HepG2 (cell line): ENCODE measurements around the gene PSMA7. TPM values are rescaled to one million over a fixed set of nuclear protein-coding genes. Genes with fewer than 3 reads are reported as not detected.

ENCODE experiments used
- CBX2 ChIP-seq, 2 experiments: fragments of 200-600 bp in 1 of 2; sonication (generic); formaldehyde crosslinking in 1 of 2; IDR thresholded peaks; 2 replicates each; pipeline versions ENCODE4 v1.7.0 to v1.8.1; 2018 to 2022; ENCODE audit warnings: low read depth in 2 of 2, low read length in 1 of 2, mild to moderate bottlenecking in 1 of 2, missing genetic modification reagents in 1 of 2
- CERS6 ChIP-seq: sonication (generic); formaldehyde crosslinking; IDR thresholded peaks from 2 replicates; pipeline ENCODE4 v1.5.0; 2020; ENCODE audit warnings: missing genetic modification reagents
- CREM ChIP-seq, 2 experiments: sonication (generic) in 1 of 2; formaldehyde crosslinking in 1 of 2; IDR thresholded peaks; 2 replicates each; pipeline versions ENCODE4 v1.4.0 to v1.6.1; 2016 to 2020; ENCODE audit warnings: antibody characterized with exemption in 1 of 2, mild to moderate bottlenecking in 1 of 2, missing genetic modification reagents in 1 of 2
- GPN1 ChIP-seq: sonication (generic); formaldehyde crosslinking; IDR thresholded peaks from 2 replicates; pipeline ENCODE4 v1.5.1; 2020; ENCODE audit warnings: missing genetic modification reagents, borderline replicate concordance
- HNRNPLL ChIP-seq: fragments of 200-400 bp; formaldehyde crosslinking; IDR thresholded peaks from 2 replicates; pipeline ENCODE4 v1.6.1; 2017; ENCODE audit warnings: mild to moderate bottlenecking, low read depth, low read length; ENCODE audit not compliant: poor library complexity, severe bottlenecking
- IRF2 ChIP-seq: IDR thresholded peaks from 2 replicates; pipeline ENCODE4 v1.6.1; 2018; ENCODE audit warnings: missing genetic modification reagents, missing compliant biosample characterization
- MATR3 ChIP-seq: sonication (generic); formaldehyde crosslinking; IDR thresholded peaks from 2 replicates; pipeline ENCODE4 v1.4.0; 2020; ENCODE audit warnings: missing genetic modification reagents
- MAX ChIP-seq: IDR thresholded peaks from 2 replicates; pipeline ENCODE4 v1.6.1; 2012; ENCODE audit warnings: inconsistent platforms
- MAZ ChIP-seq, 2 experiments: sonication (generic) in 1 of 2; formaldehyde crosslinking in 1 of 2; IDR thresholded peaks; 2 replicates each; pipeline versions ENCODE4 v1.5.0 to v1.6.1; 2012 to 2020; ENCODE audit warnings: low read depth in 2 of 2, mild to moderate bottlenecking in 2 of 2, borderline replicate concordance in 1 of 2, improper control_type of control experiment in 1 of 2, low read length in 1 of 2, missing genetic modification reagents in 1 of 2, moderate library complexity in 1 of 2
- MXD4 ChIP-seq: IDR thresholded peaks from 2 replicates; pipeline ENCODE4 v1.6.1; 2016; ENCODE audit warnings: mild to moderate bottlenecking, missing biosample characterization, missing genetic modification reagents
- MZF1 ChIP-seq: sonication (generic); formaldehyde crosslinking; IDR thresholded peaks from 2 replicates; pipeline ENCODE4 v1.8.1; 2023; ENCODE audit warnings: mild to moderate bottlenecking, missing genetic modification reagents, borderline replicate concordance
- NFATC3 ChIP-seq: sonication (generic); formaldehyde crosslinking; IDR thresholded peaks from 2 replicates; pipeline ENCODE4 v1.5.1; 2020; ENCODE audit warnings: mild to moderate bottlenecking, missing genetic modification reagents
- ONECUT2 ChIP-seq: sonication (generic); formaldehyde crosslinking; IDR thresholded peaks from 2 replicates; pipeline ENCODE4 v1.4.0; 2020; ENCODE audit warnings: missing genetic modification reagents
- POLR2AphosphoS5 ChIP-seq: IDR thresholded peaks from 2 replicates; pipeline ENCODE4 v1.6.1; 2012; ENCODE audit warnings: low read depth, low read length
- SALL2 ChIP-seq: sonication (generic); formaldehyde crosslinking; IDR thresholded peaks from 2 replicates; pipeline ENCODE4 v1.8.1; 2023; ENCODE audit warnings: mild to moderate bottlenecking, missing genetic modification reagents, inconsistent platforms
- SCMH1 ChIP-seq: sonication (generic); formaldehyde crosslinking; IDR thresholded peaks from 2 replicates; pipeline ENCODE4 v1.9.0; 2021; ENCODE audit warnings: missing genetic modification reagents, mild to moderate bottlenecking, borderline replicate concordance
- SIX1 ChIP-seq: sonication (generic); formaldehyde crosslinking; IDR thresholded peaks from 2 replicates; pipeline ENCODE4 v1.4.0; 2020; ENCODE audit warnings: missing genetic modification reagents, borderline replicate concordance
- TFDP2 ChIP-seq: sonication (generic); formaldehyde crosslinking; IDR thresholded peaks from 2 replicates; pipeline ENCODE4 v1.4.0; 2020; ENCODE audit warnings: missing genetic modification reagents
- ZKSCAN1 ChIP-seq: fragments of 150-350 bp; IDR thresholded peaks from 2 replicates; pipeline ENCODE4 v1.6.1; 2014; ENCODE audit warnings: low read length
- ZNF264 ChIP-seq: sonication (generic); formaldehyde crosslinking; IDR thresholded peaks from 2 replicates; pipeline ENCODE4 v1.4.0; 2020; ENCODE audit warnings: missing genetic modification reagents
- ZNF468 ChIP-seq: sonication (generic); formaldehyde crosslinking; IDR thresholded peaks from 2 replicates; pipeline ENCODE4 v1.8.0; 2022; ENCODE audit warnings: mild to moderate bottlenecking, moderate library complexity, missing genetic modification reagents
- ZNF558 ChIP-seq: sonication (generic); formaldehyde crosslinking; IDR thresholded peaks from 2 replicates; pipeline ENCODE4 v1.9.0; 2022; ENCODE audit warnings: mild to moderate bottlenecking, missing genetic modification reagents, borderline replicate concordance
- ZNF724P ChIP-seq: sonication (generic); formaldehyde crosslinking; IDR thresholded peaks from 2 replicates; pipeline ENCODE4 v1.8.0; 2022; ENCODE audit warnings: missing genetic modification reagents, borderline replicate concordance
- ZSCAN31 ChIP-seq: sonication (generic); formaldehyde crosslinking; IDR thresholded peaks from 2 replicates; pipeline ENCODE4 v1.5.0; 2020; ENCODE audit warnings: low read depth, mild to moderate bottlenecking, missing genetic modification reagents
- polyA plus RNA-seq, 8 experiments: library from polyadenylated mRNA; depleted of rRNA in 3 of 8; stranded (reverse) in 7 of 8; unstranded in 1 of 8; fragments of >200 nt; fragmentation: Illumina TruSeq in 4 of 8; extraction: Trizol in 4 of 8; gene quantifications; 2 replicates each; pipeline versions ENCODE4 v1.2.1 to v1.2.3, GENCODE V29; 2011 to 2016; ENCODE audit warnings: low read depth in 4 of 8, missing spikeins in 1 of 8, mixed read lengths in 1 of 8; ENCODE audit not compliant: insufficient read depth in 1 of 8
- total RNA-seq, 5 experiments: library from RNA; depleted of rRNA; stranded (reverse); fragments of >200 nt; fragmentation: Illumina TruSeq; extraction: Trizol; gene quantifications; 2 replicates each; pipeline ENCODE4 v1.2.3, GENCODE V29; 2016; ENCODE audit warnings: low read depth in 1 of 5
- TF ChIP-seq, protein P1 (sequence below), 2 experiments: sonication (generic) in 1 of 2; formaldehyde crosslinking in 1 of 2; IDR thresholded peaks; 2 replicates each; pipeline versions ENCODE4 v1.5.1 to v1.6.1; 2011 to 2020; ENCODE audit warnings: borderline replicate concordance in 1 of 2, low read depth in 1 of 2, low read length in 1 of 2, mild to moderate bottlenecking in 1 of 2, missing genetic modification reagents in 1 of 2, moderate library complexity in 1 of 2

PSMA7 gene
- total and polyA plus RNA-seq, 2 of the 13 experiments (the other 11 are each of a cell fraction or from before 2014, with no cell fraction given), result 531 to 631 TPM

- TF ChIP-seq MAX (no peak), ZNF724P (CRISPR knock-in tag) (no peak), ZNF468 (no peak), ZSCAN31 (CRISPR knock-in tag) (no peak), ZKSCAN1 (no peak), POLR2AphosphoS5 (no peak), MAZ (IDR thresholded peaks at IDR 0.05; ENCODE audit: borderline replicate concordance, low read depth, low read length) (no peak), MAZ (CRISPR knock-in tag; IDR thresholded peaks at IDR 0.05; ENCODE audit: low read depth) (no peak; the same call in 1 of the 2 replicates), NFATC3 (CRISPR knock-in tag) (no peak), MZF1 (CRISPR knock-in tag) (no peak), ZNF558 (CRISPR knock-in tag) (no peak), SALL2 (no peak), SCMH1 (CRISPR knock-in tag) (no peak), HNRNPLL (no peak), ZNF264 (no peak), ONECUT2 (CRISPR knock-in tag) (no peak), CERS6 (CRISPR knock-in tag) (no peak; the same call in 1 of the 2 replicates), MATR3 (CRISPR knock-in tag) (no peak), SIX1 (no peak), GPN1 (no peak), CBX2 (IDR thresholded peaks at IDR 0.05; ENCODE audit: low read depth, low read length) (no peak), CBX2 (CRISPR knock-in tag; IDR thresholded peaks at IDR 0.05; ENCODE audit: low read depth) (no peak), IRF2 (CRISPR knock-in tag) (no peak), MXD4 (CRISPR knock-in tag) (no peak), TFDP2 (CRISPR knock-in tag) (no peak), CREM (IDR thresholded peaks at IDR 0.05) (no peak), CREM (CRISPR knock-in tag; IDR thresholded peaks at IDR 0.05) (no peak)
- TF ChIP-seq, protein P1, sequence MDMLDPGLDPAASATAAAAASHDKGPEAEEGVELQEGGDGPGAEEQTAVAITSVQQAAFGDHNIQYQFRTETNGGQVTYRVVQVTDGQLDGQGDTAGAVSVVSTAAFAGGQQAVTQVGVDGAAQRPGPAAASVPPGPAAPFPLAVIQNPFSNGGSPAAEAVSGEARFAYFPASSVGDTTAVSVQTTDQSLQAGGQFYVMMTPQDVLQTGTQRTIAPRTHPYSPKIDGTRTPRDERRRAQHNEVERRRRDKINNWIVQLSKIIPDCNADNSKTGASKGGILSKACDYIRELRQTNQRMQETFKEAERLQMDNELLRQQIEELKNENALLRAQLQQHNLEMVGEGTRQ (IDR thresholded peaks at IDR 0.05; ENCODE audit: low read depth, low read length), result no peak
- TF ChIP-seq, protein P1 (CRISPR knock-in tag; IDR thresholded peaks at IDR 0.05; ENCODE audit: borderline replicate concordance), result no peak
Observed at GRCh38 chr20:62142252-62143080, 728 bp downstream of the PSMA7 start (continued).
